ENCODE data around the gene OR5D18. TPM values are rescaled to one million over a fixed set of nuclear protein-coding genes. Genes with fewer than 3 reads are reported as not detected.

OR5D18 gene
- not detected for polyA plus RNA-seq (2012; ENCODE audit: low read depth, missing spikeins)

GRCh38 chr11:55819330-55819729 lies at the start of gene OR5D18:
Gene OR5D18, plus strand, starts transcription at chr11:55819630. Its CDS starts 0 bp downstream, at chr11:55819630.
- no peak for FAIRE-seq
- DNase-seq (ENCODE audit: insufficient read length, low spot score) = no peak
- no peak for TF ChIP-seq TAF1 (IDR thresholded peaks at IDR 0.05; ENCODE audit: low read depth, low read length)
- TF ChIP-seq POLR2A (IDR thresholded peaks at IDR 0.05; ENCODE audit: low read depth, low read length) = no peak
- no peak for TF ChIP-seq POU2F2 (IDR thresholded peaks at IDR 0.05; ENCODE audit: low read depth, low read length)
- no peak for TF ChIP-seq SPI1 (IDR thresholded peaks at IDR 0.05; ENCODE audit: low read depth, low read length)
- no peak for TF ChIP-seq POLR2AphosphoS5 (IDR thresholded peaks at IDR 0.05; ENCODE audit: low read depth, low read length)
- TF ChIP-seq PAX5 (IDR thresholded peaks at IDR 0.05; ENCODE audit: insufficient read depth, low read length, severe bottlenecking) = no peak

GRCh38 chr11:55773138-55773537 lies 46.3 kb upstream of the OR5D18 start, which contains the start of gene OR5D13:
Gene OR5D13, plus strand, starts transcription at chr11:55773438. Its CDS starts 0 bp downstream, at chr11:55773438.
- DNase-seq (ENCODE audit: insufficient read length, low spot score) (no peak), FAIRE-seq (no peak)
- no peak for TF ChIP-seq TAF1 (IDR thresholded peaks at IDR 0.05; ENCODE audit: low read depth, low read length)
- no peak for TF ChIP-seq POLR2A (IDR thresholded peaks at IDR 0.05; ENCODE audit: low read depth, low read length)
- no peak for TF ChIP-seq POU2F2 (IDR thresholded peaks at IDR 0.05; ENCODE audit: low read depth, low read length)
- TF ChIP-seq PAX5 (IDR thresholded peaks at IDR 0.05; ENCODE audit: insufficient read depth, low read length, severe bottlenecking) = no peak
- no peak for TF ChIP-seq POLR2AphosphoS5 (IDR thresholded peaks at IDR 0.05; ENCODE audit: low read depth, low read length)
- no peak for TF ChIP-seq SPI1 (IDR thresholded peaks at IDR 0.05; ENCODE audit: low read depth, low read length)

DNA sequence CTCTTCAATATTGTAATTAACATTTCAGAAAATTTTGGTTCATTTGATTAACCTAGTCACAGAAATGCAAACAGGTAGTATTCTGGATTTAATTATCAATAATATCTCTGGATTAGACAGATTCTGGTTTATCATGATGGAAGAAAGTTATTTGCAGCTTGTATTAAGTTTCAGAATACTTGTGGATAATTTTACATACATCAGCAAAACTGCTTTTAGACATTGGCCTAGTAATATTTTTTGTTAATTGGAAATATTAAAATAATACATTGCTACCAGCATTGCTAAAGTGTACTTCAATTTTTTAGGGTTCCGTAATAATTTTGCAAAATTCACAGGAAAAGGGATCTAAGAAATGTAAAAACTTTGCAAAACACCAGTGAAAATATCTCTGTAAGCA lies 27.8 kb upstream of the OR5D18 start:
- FAIRE-seq (no peak), DNase-seq (ENCODE audit: insufficient read length, low spot score) (no peak)
- TF ChIP-seq TAF1 (IDR thresholded peaks at IDR 0.05; ENCODE audit: low read depth, low read length) = no peak
- TF ChIP-seq PAX5 (IDR thresholded peaks at IDR 0.05; ENCODE audit: insufficient read depth, low read length, severe bottlenecking) = no peak
- no peak for TF ChIP-seq POLR2AphosphoS5 (IDR thresholded peaks at IDR 0.05; ENCODE audit: low read depth, low read length)
- TF ChIP-seq SPI1 (IDR thresholded peaks at IDR 0.05; ENCODE audit: low read depth, low read length) = no peak
- TF ChIP-seq POLR2A (IDR thresholded peaks at IDR 0.05; ENCODE audit: low read depth, low read length) = no peak
- TF ChIP-seq POU2F2 (IDR thresholded peaks at IDR 0.05; ENCODE audit: low read depth, low read length) = no peak

GRCh38 chr11:55793321-55793720 lies 26.1 kb upstream of the OR5D18 start:
- DNase-seq (ENCODE audit: insufficient read length, low spot score) (no peak), FAIRE-seq (no peak)
- no peak for TF ChIP-seq TAF1 (IDR thresholded peaks at IDR 0.05; ENCODE audit: low read depth, low read length)
- TF ChIP-seq PAX5 (IDR thresholded peaks at IDR 0.05; ENCODE audit: insufficient read depth, low read length, severe bottlenecking) = no peak
- TF ChIP-seq POLR2AphosphoS5 (IDR thresholded peaks at IDR 0.05; ENCODE audit: low read depth, low read length) = no peak
- TF ChIP-seq SPI1 (IDR thresholded peaks at IDR 0.05; ENCODE audit: low read depth, low read length) = no peak

DNA sequence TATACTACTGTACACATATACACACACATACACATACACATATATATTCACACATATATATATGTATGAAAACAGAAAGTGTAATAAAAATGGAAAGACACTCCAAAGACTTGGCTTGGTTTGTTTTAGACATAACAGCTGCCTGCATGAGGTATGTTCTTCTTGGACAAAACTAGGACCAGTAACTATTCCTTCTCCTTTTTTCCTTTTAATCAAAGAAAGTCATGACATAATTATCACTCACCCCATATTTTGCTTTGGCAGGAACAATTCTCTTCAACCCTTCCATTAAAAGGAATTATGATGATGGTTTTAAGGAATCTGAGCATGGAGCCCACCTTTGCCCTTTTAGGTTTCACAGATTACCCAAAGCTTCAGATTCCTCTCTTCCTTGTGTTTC lies 24.2 kb upstream of the OR5D18 start, which contains the start of gene OR5D14:
OR5D14 (plus strand) TSS at position 301 of the 400 bp plus-strand sequence; CDS start at position 301, 0 bp downstream.
- TF ChIP-seq POLR2AphosphoS5 (IDR thresholded peaks at IDR 0.05; ENCODE audit: low read depth, low read length) (no peak), PAX5 (IDR thresholded peaks at IDR 0.05; ENCODE audit: insufficient read depth, low read length, severe bottlenecking) (no peak), TAF1 (IDR thresholded peaks at IDR 0.05; ENCODE audit: low read depth, low read length) (no peak), SPI1 (IDR thresholded peaks at IDR 0.05; ENCODE audit: low read depth, low read length) (no peak), POU2F2 (IDR thresholded peaks at IDR 0.05; ENCODE audit: low read depth, low read length) (no peak), POLR2A (IDR thresholded peaks at IDR 0.05; ENCODE audit: low read depth, low read length) (no peak)
- FAIRE-seq (no peak), DNase-seq (ENCODE audit: insufficient read length, low spot score) (no peak)

- no peak for FAIRE-seq
- TF ChIP-seq TAF1 (IDR thresholded peaks at IDR 0.05; ENCODE audit: low read depth, low read length) = no peak
- no peak for TF ChIP-seq POU2F2 (IDR thresholded peaks at IDR 0.05; ENCODE audit: low read depth, low read length)
- TF ChIP-seq PAX5 (IDR thresholded peaks at IDR 0.05; ENCODE audit: insufficient read depth, low read length, severe bottlenecking) = no peak
- no peak for TF ChIP-seq SPI1 (IDR thresholded peaks at IDR 0.05; ENCODE audit: low read depth, low read length)
- no peak for TF ChIP-seq POLR2A (IDR thresholded peaks at IDR 0.05; ENCODE audit: low read depth, low read length)
- no peak for TF ChIP-seq POLR2AphosphoS5 (IDR thresholded peaks at IDR 0.05; ENCODE audit: low read depth, low read length)
- DNase-seq (ENCODE audit: insufficient read length, low spot score) = no peak
These were observed 13.2 kb upstream of the OR5D18 start for GRCh38 chr11:55806248-55806647.

- no peak for TF ChIP-seq SPI1 (IDR thresholded peaks at IDR 0.05; ENCODE audit: low read depth, low read length)
- no peak for TF ChIP-seq POLR2AphosphoS5 (IDR thresholded peaks at IDR 0.05; ENCODE audit: low read depth, low read length)
- TF ChIP-seq POU2F2 (IDR thresholded peaks at IDR 0.05; ENCODE audit: low read depth, low read length) = no peak
- TF ChIP-seq POLR2A (IDR thresholded peaks at IDR 0.05; ENCODE audit: low read depth, low read length) = no peak
- TF ChIP-seq TAF1 (IDR thresholded peaks at IDR 0.05; ENCODE audit: low read depth, low read length) = no peak
- TF ChIP-seq PAX5 (IDR thresholded peaks at IDR 0.05; ENCODE audit: insufficient read depth, low read length, severe bottlenecking) = no peak
- no peak for FAIRE-seq
- no peak for DNase-seq (ENCODE audit: insufficient read length, low spot score)
These were observed 8.4 kb upstream of the OR5D18 start, which contains the start of gene OR5L1 for GRCh38 chr11:55811067-55811466. Gene OR5L1, plus strand, starts transcription at chr11:55811367. Its CDS starts 100 bp downstream, at chr11:55811467.

DNA sequence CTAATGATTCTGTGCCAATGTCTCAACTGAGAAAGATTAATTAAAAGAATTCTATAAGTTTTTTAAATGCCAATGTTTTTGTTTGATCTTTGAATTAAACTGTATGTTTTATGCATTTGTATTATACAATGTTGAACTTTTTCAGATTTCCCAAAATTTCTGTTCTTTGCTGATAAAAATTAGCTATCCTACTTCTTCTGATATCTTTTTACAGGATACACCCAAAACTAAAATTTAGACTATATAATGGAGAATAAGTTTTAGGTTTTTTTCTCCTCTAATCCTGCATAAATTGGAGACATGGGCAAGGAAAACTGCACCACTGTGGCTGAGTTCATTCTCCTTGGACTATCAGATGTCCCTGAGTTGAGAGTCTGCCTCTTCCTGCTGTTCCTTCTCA lies 7.5 kb downstream of the OR5D18 start, which contains the start of gene OR5L2:
OR5L2 (plus strand) TSS at position 301 of the 400 bp plus-strand sequence; CDS start at position 301, 0 bp downstream.
- FAIRE-seq (no peak), DNase-seq (ENCODE audit: insufficient read length, low spot score) (no peak)
- TF ChIP-seq POLR2AphosphoS5 (IDR thresholded peaks at IDR 0.05; ENCODE audit: low read depth, low read length) = no peak
- TF ChIP-seq POU2F2 (IDR thresholded peaks at IDR 0.05; ENCODE audit: low read depth, low read length) = no peak
- TF ChIP-seq PAX5 (IDR thresholded peaks at IDR 0.05; ENCODE audit: insufficient read depth, low read length, severe bottlenecking) = no peak
- no peak for TF ChIP-seq TAF1 (IDR thresholded peaks at IDR 0.05; ENCODE audit: low read depth, low read length)

GRCh38 chr11:55838452-55838851 lies 19.0 kb downstream of the OR5D18 start, which contains the start of gene OR5D16:
Gene OR5D16, plus strand, starts transcription at chr11:55838752. Its CDS starts 0 bp downstream, at chr11:55838752.
- no peak for DNase-seq (ENCODE audit: insufficient read length, low spot score)
- no peak for FAIRE-seq
- no peak for TF ChIP-seq POU2F2 (IDR thresholded peaks at IDR 0.05; ENCODE audit: low read depth, low read length)
- TF ChIP-seq POLR2AphosphoS5 (IDR thresholded peaks at IDR 0.05; ENCODE audit: low read depth, low read length) = no peak
- TF ChIP-seq POLR2A (IDR thresholded peaks at IDR 0.05; ENCODE audit: low read depth, low read length) = no peak
- TF ChIP-seq TAF1 (IDR thresholded peaks at IDR 0.05; ENCODE audit: low read depth, low read length) = no peak
- no peak for TF ChIP-seq SPI1 (IDR thresholded peaks at IDR 0.05; ENCODE audit: low read depth, low read length)
- TF ChIP-seq PAX5 (IDR thresholded peaks at IDR 0.05; ENCODE audit: insufficient read depth, low read length, severe bottlenecking) = no peak

All from GM12891 (cell line).